HEK293T (cell line): ENCODE data around the gene MRPS27.

ENCODE experiments used
- BHLHE40 ChIP-seq: fragments of 450-650 bp; IDR thresholded peaks from 2 replicates; pipeline ENCODE4 v1.6.1; 2016; ENCODE audit warnings: mild to moderate bottlenecking, moderate library complexity, borderline replicate concordance
- CTBP1 ChIP-seq: fragments of 450-650 bp; IDR thresholded peaks from 2 replicates; pipeline ENCODE4 v1.6.1; 2016; ENCODE audit warnings: borderline replicate concordance
- FOXA1 ChIP-seq: fragments of 450-650 bp; IDR thresholded peaks from 2 replicates; pipeline ENCODE4 v1.6.1; 2016; ENCODE audit warnings: mild to moderate bottlenecking
- FOXK2 ChIP-seq: fragments of 450-650 bp; IDR thresholded peaks from 2 replicates; pipeline ENCODE4 v1.6.1; 2016; ENCODE audit warnings: mild to moderate bottlenecking
- FOXM1 ChIP-seq: fragments of 450-650 bp; IDR thresholded peaks from 2 replicates; pipeline ENCODE4 v1.6.1; 2017; ENCODE audit warnings: mild to moderate bottlenecking, borderline replicate concordance
- HDGF ChIP-seq: fragments of 450-650 bp; IDR thresholded peaks from 2 replicates; pipeline ENCODE4 v1.6.1; 2017; ENCODE audit warnings: antibody characterized with exemption, borderline replicate concordance
- LEF1 ChIP-seq: fragments of 450-650 bp; IDR thresholded peaks from 2 replicates; pipeline ENCODE4 v1.6.1; 2017; ENCODE audit warnings: mild to moderate bottlenecking, borderline replicate concordance
- NFRKB ChIP-seq: fragments of 450-650 bp; IDR thresholded peaks from 2 replicates; pipeline ENCODE4 v1.6.1; 2016; ENCODE audit warnings: mild to moderate bottlenecking, moderate library complexity
- PKNOX1 ChIP-seq: fragments of 450-650 bp; IDR thresholded peaks from 2 replicates; pipeline ENCODE4 v1.6.1; 2016
- SP1 ChIP-seq: fragments of 450-650 bp; IDR thresholded peaks from 2 replicates; pipeline ENCODE4 v1.6.1; 2017
- SUZ12 ChIP-seq: fragments of 450-650 bp; IDR thresholded peaks from 2 replicates; pipeline ENCODE4 v1.6.1; 2016; ENCODE audit warnings: mild to moderate bottlenecking
- TARDBP ChIP-seq: fragments of 450-650 bp; IDR thresholded peaks from 2 replicates; pipeline ENCODE4 v1.6.1; 2016

- TF ChIP-seq FOXA1 (no peak), SP1 (no peak), BHLHE40 (no peak), NFRKB (no peak), CTBP1 (no peak), FOXK2 (no peak), SUZ12 (no peak), TARDBP (no peak), FOXM1 (no peak), HDGF (no peak), PKNOX1 (no peak), LEF1 (no peak)
Observed at GRCh38 chr5:72226950-72227349, 93.1 kb downstream of the MRPS27 start.
